Keratinocyte (primary cell): ENCODE measurements around the gene PTPRN2.
A peak's percentile ranks its signal among the peaks of the same experiment; 100 is the strongest.

ENCODE experiments used
- CTCF ChIP-seq, 3 experiments: IDR thresholded peaks in 1 of 3; conservative IDR thresholded peaks in 1 of 3; optimal IDR thresholded peaks in 1 of 3; 2 replicates in 2 of 3; 3 replicates in 1 of 3; pipeline versions ENCODE3 to v1.5.1; 2011; ENCODE audit warnings: low read length in 3 of 3, mild to moderate bottlenecking in 3 of 3, moderate library complexity in 2 of 3, control low read depth in 1 of 3, inconsistent platforms in 1 of 3; ENCODE audit not compliant: insufficient read depth in 2 of 3; ENCODE audit errors: extremely low read depth in 1 of 3
- EZH2 ChIP-seq: IDR thresholded peaks from one replicate; pipeline ENCODE4 v1.6.1; 2012; ENCODE audit warnings: inconsistent platforms, mild to moderate bottlenecking, low read length, moderate library complexity

GRCh38 chr7:158588085-158588877, 658 bp upstream of the PTPRN2 start:
- TF ChIP-seq CTCF (optimal IDR thresholded peaks at IDR 0.05 in 1 of 3, IDR thresholded peaks at IDR 0.05 in 1 of 3, conservative IDR thresholded peaks at IDR 0.05 in 1 of 3; ENCODE audit: extremely low read depth in 1 of 3, insufficient read depth in 2 of 3, low read length in 3 of 3) (no peak), EZH2 (peak; percentile 63)
